ENCODE measurements around the gene CAPN15.
"Not testable (repeated sequence)": the region's sequence is repeated elsewhere in the genome, so short reads cannot be mapped to it uniquely, and the experiment has no call there.

CAPN15 gene

DNA sequence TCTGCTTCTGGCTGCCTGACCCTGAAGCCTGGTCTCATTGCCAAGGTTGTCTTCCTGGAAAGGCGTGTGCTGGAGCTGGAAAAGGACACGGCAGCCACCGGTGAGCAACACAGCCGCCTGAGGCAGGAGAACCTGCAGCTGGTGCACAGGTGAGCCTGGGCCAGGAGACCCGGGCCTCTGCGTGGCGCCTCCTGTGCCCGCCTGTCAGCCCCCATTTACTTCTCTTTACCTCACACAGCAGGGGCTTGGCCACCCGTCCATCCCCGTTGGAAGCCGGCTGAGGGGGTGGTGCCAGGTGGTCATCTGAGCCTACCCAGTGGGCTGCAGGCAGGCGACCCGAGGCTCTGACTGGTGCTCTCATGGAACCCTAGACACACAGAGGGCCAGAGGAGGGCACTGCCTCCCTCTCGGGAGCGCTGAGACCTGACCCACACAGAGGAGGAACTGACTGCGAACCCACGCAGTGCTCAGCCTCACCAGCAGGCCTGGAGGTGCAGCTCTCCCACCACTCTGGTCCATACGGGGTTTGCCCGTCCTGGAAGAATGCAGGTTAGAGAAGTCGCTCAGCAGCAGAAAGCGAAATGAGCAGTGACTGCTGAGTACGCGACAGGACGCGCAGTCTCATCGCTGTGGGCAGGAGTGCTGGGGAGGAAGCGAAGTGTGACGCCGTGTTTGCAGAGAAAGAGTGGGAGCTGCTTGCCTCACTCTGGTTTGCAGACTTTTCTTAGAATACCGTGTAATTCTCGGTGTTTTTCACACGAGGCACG is 21.9 kb upstream of the CAPN15 start:
- peak in 19 of 56 donors; percentile 18 to 64 (median 43) for DNase-seq

DNA sequence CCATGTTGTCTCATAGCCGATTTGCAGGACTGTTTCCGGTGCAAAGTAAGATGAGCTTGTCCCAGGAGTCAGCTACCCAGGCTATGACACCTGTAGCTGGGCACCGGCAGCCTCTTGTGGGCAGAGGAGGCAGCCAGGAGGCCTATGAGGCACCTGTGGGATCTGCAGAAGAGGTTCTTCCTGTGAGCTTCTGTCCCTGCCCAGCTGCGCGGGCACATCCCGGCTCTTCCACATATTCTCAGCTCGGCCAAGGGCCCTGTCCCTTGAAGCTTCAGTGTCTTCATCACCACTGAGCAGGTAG is 21.3 kb upstream of the CAPN15 start:
- no peak for DNase-seq

DNA sequence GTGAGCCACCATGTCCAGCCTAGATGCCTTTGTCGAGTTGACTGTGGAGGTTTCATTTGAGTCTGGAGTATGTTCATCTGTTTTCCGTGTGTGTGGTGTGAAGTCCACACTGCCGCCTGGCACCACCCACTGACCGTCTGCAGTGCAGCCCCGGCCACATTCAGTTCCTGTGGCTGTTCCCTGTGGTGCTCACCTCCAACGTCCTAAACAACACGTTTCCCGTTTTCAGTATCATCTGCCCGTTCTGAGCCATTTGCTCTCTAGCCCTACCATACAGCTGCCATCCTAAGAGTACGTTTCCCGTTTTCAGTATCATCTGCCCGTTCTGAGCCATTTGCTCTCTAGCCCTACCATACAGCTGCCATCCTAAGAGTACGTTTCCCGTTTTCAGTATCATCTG is 20.0 kb upstream of the CAPN15 start:
- DNase-seq = not testable (repeated sequence)

DNA sequence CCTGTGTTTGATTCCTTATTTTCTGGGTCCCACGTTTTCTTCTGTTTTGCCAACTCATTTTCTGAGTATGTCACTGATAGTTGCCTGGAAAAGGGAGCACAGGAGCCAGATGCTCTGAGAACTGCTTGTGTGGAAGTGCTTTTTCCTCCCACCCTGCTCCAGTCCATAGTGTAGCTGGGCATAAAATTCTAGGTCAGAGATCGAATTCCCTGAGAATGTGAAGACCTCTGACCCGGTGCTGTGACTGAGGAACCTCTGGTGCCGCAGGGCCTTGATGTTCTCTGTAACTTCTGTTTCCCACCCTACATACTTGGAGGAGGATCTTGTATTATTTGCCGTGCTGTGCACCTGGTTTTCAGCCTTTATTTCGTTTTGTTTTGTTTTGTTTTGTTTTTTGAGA is 19.5 kb upstream of the CAPN15 start:
- DNase-seq = no peak

DNA sequence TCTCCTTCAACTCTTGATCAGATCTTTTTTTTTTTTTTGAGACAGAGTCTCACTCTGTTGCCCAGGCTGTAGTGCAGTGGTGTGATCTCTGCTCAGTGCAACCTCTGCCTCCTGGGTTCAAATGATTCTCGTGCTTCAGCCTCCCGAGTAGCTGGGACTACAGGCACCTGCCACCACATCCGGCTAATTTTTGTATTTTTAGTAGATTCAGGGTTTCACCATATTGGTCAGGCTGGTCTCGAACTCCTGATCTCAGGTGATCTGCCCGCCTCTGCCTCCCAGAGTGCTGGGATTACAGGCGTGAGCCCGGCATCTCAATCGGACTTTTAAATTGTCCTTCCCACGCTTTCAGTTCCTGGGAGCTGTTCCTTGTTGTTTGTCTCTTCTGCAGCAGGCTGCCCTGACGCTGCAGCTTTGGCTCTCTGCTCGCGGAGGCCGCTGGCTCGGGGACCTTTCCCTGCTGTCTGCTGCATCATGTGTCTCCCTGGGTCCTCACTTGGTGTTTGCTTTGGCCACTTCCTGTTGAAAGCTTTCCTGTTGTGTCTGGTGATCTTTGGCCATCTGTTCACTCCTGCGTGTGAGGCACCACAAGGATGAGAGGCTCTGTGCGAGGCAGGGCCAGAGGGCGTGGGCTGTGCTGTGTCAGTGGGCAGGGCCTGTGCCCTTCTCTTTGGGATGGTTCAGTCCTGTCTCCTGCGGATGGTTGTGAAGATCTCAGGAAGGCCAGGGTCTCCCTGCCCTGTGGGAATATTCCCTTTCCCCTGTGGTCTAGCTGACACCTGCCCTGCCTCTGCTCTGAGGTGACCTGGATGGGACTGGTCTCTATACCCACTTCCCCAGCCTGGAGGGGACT is 18.4 kb upstream of the CAPN15 start:
- DNase-seq = peak in 9 of 56 donors; percentile 23 to 58 (median 35)

DNA sequence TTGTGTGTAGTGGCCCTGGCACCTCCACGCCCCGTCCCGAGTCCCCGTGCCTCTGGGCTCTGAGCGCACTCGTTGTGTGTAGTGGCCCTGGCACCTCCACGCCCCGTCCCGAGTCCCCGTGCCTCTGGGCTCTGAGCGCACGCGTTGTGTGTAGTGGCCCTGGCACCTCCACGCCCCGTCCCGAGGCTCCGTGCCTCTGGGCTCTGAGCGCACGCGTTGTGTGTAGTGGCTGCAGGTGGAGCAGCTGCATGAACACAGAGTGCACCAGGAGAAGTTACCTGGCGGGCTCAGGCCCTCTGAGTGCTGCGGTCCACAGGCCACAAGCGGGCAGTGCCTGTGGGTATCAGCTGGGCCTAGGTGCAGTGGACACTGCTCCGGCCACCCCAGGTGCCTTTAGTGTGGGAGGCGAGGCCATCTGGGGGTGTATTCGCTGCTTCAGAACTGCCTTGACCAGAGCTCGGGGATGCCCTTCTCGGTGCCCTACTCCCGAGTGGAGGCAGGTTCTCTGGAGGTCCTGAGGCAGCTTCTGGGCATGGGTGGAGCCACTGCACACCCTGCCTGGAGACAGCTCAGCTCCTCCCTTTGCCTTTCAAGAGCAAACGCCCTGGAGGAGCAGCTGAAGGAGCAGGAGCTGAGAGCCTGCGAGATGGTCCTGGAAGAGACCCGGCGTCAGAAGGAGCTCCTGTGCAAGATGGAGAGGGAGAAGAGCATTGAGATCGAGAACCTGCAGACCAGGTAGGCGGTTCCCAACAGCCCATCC is 17.3 kb upstream of the CAPN15 start:
- no peak for DNase-seq

DNA sequence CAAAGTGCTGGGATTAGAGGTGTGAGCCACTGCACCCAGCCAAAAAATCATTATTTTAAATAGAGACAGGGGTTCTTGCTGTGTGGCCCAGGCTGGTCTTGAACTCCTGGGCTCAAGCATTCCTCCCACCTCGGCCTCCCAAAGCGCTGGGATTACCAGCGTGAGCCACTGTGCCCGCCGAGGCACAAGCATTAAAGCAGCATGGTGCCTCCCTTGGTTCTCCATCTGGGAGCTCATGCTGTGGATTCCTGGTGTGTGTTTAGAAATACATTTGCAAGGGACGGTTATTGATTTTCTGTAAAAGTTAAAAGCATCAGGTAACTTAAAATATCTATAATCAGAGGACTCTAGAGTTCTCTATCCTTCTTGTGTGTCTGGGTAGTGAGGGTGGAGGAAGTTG is 14.7 kb upstream of the CAPN15 start:
- DNase-seq = no peak

DNA sequence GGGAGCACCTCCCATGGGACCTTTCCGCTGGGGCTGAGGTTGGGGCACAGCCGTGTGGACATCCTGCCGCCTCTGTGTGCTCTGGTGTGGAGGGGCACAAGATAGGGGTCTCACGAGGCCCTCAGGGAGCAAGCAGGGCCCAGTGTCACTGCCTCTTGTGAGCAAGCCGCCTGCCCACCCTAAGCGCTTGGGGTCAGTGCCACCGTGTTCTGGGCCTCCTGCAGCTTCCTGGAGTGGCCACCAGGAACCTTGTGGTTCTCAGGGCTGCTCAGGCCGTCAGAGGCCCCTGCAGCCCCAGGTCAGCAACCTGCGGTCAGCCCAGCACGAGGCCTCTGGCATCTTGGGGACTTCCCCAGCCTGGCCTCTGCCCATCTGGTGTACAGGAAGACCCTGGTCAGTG is 13.6 kb upstream of the CAPN15 start:
- no peak for DNase-seq

DNA sequence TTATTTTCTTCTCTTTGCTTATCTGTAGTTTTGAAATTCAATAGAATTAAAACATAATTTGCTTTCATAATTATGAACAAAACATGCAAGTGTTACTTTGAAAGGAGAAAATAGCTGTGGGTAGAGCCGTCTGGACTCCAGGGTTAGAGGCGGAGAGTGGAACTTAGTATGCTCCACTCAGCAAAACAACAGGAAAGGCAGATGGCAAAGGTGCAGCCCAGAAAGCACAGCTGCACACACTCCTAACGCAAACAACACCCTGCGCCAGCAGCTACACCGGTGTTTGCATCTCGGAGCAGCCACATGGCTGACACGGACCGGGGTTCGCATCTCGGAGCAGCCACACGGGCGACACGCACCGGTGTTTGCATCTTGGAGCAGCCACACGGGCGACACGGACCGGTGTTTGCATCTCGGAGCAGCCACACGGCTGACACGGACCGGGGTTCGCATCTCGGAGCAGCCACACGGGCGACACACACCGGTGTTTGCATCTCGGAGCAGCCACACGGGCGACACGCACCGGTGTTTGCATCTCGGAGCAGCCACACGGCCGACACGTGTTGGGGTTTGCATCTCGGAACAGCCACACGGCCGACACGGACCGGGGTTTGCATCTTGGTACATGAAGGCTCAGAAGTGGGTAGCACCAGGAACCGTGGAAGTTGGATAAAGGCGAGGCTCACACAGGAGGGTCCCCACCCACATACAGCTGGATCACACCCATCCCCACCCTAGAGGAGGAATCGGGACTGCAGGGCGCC is 12.2 kb upstream of the CAPN15 start:
- DNase-seq = no peak

DNA sequence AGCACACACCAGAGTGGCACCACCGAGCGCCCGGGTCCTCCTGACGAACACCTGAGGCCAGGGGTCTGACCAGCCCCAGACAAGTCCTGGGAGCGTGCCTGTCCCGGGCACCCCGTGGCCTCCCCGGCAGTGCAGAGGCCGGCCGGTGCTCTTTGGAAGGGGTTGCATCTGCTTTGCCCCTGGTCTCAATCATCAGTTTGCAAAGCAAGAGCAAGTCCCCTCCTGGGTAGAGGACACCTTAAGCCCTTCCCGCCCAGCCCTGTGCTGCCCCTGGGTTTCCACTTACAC is 11.6 kb upstream of the CAPN15 start:
- DNase-seq = no peak

DNA sequence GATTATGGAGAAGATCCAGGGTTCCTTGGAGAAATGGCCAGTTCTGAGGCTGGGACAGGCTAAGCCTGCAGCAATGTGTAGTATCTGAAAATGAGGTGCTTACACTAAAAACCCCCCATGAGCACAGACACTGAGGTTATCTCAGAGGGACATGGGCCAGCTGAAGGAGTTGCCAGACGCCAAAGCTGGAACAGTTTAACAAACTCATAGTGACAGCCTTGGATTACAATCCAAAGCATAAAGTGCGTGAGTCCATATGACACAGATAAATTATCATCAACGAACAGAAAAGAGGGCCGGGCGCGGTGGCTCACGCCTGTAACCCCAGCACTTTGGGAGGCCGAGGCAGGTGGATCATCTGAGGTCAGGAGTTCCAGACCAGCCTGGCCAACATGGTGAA is 11.2 kb upstream of the CAPN15 start:
- no peak for DNase-seq

DNA sequence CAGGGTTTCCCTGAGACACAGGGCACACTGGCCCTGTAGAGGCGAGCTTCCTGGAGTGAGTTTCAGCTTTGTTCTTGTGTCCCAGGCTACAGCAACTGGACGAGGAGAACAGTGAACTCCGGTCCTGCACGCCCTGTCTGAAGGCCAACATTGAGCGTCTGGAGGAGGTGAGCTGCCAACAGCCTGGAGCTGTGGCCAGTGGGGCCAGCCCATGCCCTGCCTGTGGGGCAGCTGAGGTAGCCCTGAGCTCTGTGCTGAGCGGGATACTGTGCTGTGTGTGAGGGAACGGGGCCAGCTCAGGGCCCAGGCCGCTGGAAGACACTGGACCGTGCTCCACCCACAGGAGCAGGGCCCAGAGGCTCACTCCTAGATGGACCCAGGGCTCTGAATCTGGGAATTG is 8.7 kb upstream of the CAPN15 start:
- DNase-seq = peak in 20 of 56 donors; percentile 7 to 76 (median 36)

DNA sequence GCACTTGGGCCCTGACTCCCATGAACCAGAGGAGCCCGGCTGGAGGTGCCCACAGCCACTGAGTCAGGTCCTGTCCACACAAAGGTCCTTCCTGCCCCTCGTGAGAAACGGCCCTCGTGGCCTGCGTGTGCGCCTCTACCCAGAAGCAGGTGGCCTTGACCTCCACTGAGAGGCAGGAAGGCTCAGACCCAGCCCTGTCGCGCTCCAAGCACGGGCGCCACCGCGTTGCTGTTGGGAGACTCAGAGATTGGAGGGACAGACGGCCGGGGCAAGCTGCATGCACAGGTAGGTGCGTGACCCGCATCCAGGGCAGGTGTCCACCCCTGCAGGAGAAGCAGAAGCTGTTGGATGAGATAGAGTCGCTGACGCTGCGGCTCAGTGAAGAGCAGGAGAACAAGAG is 8.1 kb upstream of the CAPN15 start:
- no peak for DNase-seq

DNA sequence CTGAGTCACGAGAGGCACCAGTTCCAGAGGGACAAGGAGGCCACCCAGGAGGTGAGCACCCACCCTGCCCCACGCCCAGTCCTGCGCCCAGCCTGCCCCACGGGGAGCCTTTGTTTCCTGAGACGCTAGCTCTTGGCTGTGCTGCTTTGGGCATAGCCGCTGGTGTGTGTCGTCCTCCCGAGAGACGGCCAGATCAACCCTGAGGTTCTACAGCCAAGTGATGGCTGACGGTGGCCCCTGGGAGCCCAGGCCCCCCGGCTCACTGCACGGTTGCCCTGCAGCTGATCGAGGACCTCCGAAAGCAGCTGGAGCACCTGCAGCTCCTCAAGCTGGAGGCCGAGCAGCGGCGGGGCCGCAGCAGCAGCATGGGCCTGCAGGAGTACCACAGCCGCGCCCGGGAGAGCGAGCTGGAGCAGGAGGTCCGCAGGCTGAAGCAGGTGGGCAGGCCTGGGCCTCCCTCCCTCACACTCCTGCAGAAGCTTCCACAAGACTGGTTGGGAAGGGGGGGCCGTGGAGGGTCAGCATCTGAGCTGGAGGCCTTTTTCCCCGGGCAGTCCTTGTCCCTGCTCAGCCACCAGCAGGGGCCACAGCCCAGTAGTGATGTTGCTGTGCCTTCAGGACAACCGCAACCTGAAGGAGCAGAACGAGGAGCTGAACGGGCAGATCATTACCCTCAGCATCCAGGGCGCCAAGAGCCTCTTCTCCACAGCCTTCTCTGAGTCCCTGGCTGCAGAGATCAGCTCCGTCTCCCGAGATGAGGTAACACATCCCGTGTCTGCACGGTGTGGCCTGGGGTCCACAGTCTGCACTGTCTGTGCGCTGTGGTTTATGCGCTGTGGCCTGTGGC is 7.4 kb upstream of the CAPN15 start:
- no peak for DNase-seq

DNA sequence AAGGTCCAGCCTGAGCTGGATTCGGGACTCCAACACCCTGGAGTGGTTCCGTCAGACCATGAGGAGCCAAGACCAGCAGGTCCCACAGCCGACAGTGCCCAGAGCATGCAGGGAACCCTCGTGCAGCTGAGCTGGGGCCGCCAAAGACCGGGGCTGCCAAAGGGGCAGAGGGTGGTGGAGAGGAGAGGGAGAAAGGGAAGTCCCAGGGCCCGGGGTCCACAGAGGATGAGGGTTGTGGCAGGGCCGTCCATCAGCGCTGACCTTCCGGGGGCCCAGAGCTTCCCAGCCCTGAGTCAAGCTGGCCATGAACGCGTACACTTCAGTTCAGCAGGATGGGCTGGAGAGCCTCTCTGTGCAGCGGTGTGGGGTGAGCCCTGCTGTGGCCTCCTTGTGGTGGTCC is 6.7 kb upstream of the CAPN15 start:
- no peak for DNase-seq

DNA sequence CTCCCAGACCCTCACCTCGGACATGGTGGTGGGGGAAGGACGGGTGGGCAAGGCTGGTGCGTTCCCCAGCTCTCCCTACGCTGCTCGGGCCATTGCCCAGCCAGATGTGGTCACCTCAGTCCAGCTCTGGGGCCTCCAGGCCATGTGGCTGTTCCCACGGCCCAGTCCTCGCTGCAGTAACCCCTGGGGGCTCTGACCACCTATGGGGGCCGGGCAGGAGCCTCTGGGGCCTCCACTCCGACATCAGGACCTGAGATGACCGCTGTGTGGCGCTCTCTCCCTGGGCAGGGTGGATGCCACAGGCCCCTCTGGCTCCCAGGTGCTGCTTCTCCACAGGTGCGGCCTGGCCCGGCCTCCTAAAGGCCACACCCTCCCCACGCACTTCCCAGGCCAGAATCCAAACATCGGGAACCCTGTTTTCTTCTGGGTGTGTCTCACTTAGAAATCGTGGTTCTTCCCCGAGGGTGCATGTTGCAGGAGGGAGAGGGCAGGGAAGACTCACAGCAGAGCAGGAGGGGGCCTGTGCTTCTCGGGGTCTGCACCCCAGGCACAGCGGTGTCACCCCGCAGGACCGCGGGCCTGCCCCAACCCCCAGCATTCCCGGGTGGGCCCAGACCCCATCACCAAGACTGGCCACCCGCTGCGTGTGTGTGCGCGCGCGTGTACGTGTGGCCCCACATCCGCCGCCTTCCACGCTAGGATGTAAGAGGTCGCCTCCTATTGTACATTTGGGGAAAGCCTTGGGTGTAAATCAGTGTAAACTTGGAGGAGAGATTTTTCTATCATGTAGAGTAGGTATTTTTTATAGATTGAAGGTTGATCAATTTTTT is 5.9 kb upstream of the CAPN15 start:
- DNase-seq = no peak

DNA sequence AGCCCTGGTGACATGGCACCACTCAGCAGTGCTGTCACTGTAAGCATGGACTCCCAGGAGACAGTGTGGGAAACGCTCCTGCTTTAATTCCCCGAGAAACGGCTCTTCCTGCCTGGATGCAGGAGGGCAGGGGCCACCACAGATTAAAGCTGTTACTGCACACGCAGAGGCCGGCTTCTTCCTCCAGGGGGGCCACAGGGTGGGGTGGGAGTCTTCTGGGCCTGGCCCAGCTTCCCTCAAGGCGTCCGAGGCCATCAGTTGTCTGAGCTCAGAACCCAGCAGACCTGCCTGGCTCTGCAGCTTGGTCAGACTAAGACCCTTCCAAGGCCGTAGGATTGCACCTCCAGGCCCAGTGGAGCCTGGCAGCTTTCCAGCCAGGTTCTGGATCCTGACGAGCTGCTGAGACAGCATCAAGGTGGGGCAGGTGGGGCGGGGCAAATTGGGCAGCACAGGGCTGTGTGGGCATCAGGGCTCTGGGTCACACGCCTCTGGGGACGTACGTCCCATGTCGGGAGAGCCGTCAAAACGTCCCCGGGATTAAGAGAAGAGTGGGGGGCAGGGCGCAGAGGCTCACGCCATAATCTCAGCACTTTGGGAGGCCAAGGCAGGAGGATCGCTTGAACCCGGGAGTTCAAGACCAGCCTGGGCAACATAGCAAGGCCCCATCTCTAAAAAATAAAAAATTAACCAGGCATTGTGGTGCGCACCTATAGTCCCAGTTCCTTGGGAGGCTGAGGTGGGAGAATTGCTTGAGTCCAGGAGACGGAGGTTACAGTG is 5.0 kb upstream of the CAPN15 start:
- DNase-seq = no peak

DNA sequence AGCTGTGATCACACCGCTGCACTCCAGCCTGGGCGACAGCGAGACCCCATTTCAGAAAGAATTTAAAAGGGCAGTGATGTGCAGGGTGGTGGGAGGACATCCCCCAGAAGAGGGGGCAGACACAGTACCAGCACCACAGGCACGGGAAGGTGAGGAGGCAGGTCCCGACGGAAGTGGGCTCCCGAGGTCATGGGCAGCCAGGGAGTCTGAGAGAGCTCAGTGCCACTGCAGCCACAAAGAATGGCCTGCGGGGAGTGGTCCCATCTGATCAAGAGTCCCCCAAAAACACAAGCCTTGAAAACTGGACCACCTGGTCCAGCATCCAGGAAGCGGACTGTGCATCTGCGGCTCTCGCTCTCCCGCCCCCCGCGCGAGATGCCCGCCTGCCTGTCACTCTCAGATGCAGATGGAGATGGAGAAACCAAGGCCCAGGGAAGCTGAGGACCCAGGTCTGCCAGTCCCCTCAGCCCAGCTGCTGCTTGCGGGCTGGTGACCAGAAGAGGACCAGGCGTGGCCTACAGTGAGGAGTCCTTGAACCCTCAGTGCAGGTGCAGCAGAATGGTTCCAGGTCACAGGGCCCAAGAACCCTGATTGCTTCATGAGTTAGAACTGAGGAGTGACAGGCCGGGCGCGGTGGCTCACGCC is 4.3 kb upstream of the CAPN15 start:
- no peak for DNase-seq

All from amygdala (tissue), 56 donors.